TTC549 (cell line): ENCODE results near the gene SLC16A3.
"Not testable (repeated sequence)": the region's sequence is repeated elsewhere in the genome, so short reads cannot be mapped to it uniquely, and the experiment has no call there.

Source experiments
- FAIRE-seq: peaks from 2 replicates; lab custom pipeline; 2012; peaks lifted over from hg19 to GRCh38; lab: Jason Lieb, UNC

The SLC16A3 gene

GRCh38 chr17:82247856-82248671 lies 19.2 kb downstream of the SLC16A3 start:
- FAIRE-seq: no peak

- FAIRE-seq: no peak
Measured at GRCh38 chr17:82248815-82249674, 20.2 kb downstream of the SLC16A3 start.

GRCh38 chr17:82249896-82250581 lies 21.2 kb downstream of the SLC16A3 start:
- no peak for FAIRE-seq

GRCh38 chr17:82250868-82251500 lies 22.1 kb downstream of the SLC16A3 start:
- no peak for FAIRE-seq

GRCh38 chr17:82252511-82253178 lies 23.8 kb downstream of the SLC16A3 start:
- FAIRE-seq: no peak

- FAIRE-seq: no peak
Measured at GRCh38 chr17:82253179-82253544, 24.3 kb downstream of the SLC16A3 start.

- not testable (repeated sequence) for FAIRE-seq
Measured at GRCh38 chr17:82254096-82254495, 25.3 kb downstream of the SLC16A3 start.

- FAIRE-seq: not testable (repeated sequence)
Measured at GRCh38 chr17:82254746-82255145, 25.9 kb downstream of the SLC16A3 start.

GRCh38 chr17:82255402-82255972 lies 26.6 kb downstream of the SLC16A3 start:
- FAIRE-seq: no peak

- no peak for FAIRE-seq
Measured at GRCh38 chr17:82256242-82256885, 27.5 kb downstream of the SLC16A3 start.

GRCh38 chr17:82257473-82257872 lies 28.6 kb downstream of the SLC16A3 start:
- no peak for FAIRE-seq

- no peak for FAIRE-seq
Measured at GRCh38 chr17:82258555-82258954, 29.7 kb downstream of the SLC16A3 start.

GRCh38 chr17:82259972-82260961 lies 31.4 kb downstream of the SLC16A3 start:
- not testable (repeated sequence) for FAIRE-seq

GRCh38 chr17:82262344-82262743 lies 33.5 kb downstream of the SLC16A3 start:
- FAIRE-seq: no peak

- FAIRE-seq: no peak
Measured at GRCh38 chr17:82263641-82264040, 34.8 kb downstream of the SLC16A3 start.

GRCh38 chr17:82266142-82266541 lies 37.3 kb downstream of the SLC16A3 start:
- FAIRE-seq: no peak

GRCh38 chr17:82267575-82268379 lies 38.9 kb downstream of the SLC16A3 start:
- FAIRE-seq: no peak

GRCh38 chr17:82269138-82269881 lies 40.5 kb downstream of the SLC16A3 start:
- no peak for FAIRE-seq
